ENCODE measurements around the gene TESPA1. TPM values are rescaled to one million over a fixed set of nuclear protein-coding genes. Genes with fewer than 3 reads are reported as not detected.

TESPA1 gene
- polyA plus RNA-seq, 1 of the 3 experiments (the other 2 are of a cell fraction), result not detected

- TF ChIP-seq CTCF (IDR thresholded peaks at IDR 0.05) (no peak), FOXJ3 (CRISPR knock-in tag; IDR thresholded peaks at IDR 0.05) (no peak)
These were observed 9.3 kb downstream of the TESPA1 start (continued) for GRCh38 chr12:54975272-54975671.

- H2AFZ ChIP-seq (ENCODE audit: low read depth), result no peak overlapping the region
- no peak for TF ChIP-seq FOXM1 (IDR thresholded peaks at IDR 0.05; ENCODE audit: low read depth)
- TF ChIP-seq YY1 (IDR thresholded peaks at IDR 0.05; ENCODE audit: low read depth), result no peak
- TF ChIP-seq GATA2 (CRISPR knock-in tag; IDR thresholded peaks at IDR 0.05), result no peak
- TF ChIP-seq SMC3 (IDR thresholded peaks at IDR 0.05; ENCODE audit: low read depth, low read length), result no peak
- no peak for TF ChIP-seq USF1 (IDR thresholded peaks at IDR 0.05; ENCODE audit: borderline replicate concordance, low read depth)
- no peak for TF ChIP-seq NRF1 (IDR thresholded peaks at IDR 0.05; ENCODE audit: low read depth, low read length)
- no peak for TF ChIP-seq CHD2 (IDR thresholded peaks at IDR 0.05; ENCODE audit: low read length, partially characterized antibody)
- TF ChIP-seq FOXJ3 (CRISPR knock-in tag; IDR thresholded peaks at IDR 0.05), result no peak
- TF ChIP-seq TAF1 (IDR thresholded peaks at IDR 0.05; ENCODE audit: borderline replicate concordance, low read depth, low read length), result no peak
- TF ChIP-seq RCOR1 (IDR thresholded peaks at IDR 0.05; ENCODE audit: low read length), result no peak
- no peak for TF ChIP-seq TCF12 (IDR thresholded peaks at IDR 0.05)
- no peak for TF ChIP-seq REST (IDR thresholded peaks at IDR 0.05; ENCODE audit: low read depth, low read length)
- no peak for TF ChIP-seq FOSL2 (IDR thresholded peaks at IDR 0.05; ENCODE audit: borderline replicate concordance, low read depth)
- no peak for TF ChIP-seq RXRA (IDR thresholded peaks at IDR 0.05; ENCODE audit: borderline replicate concordance, low read depth)
- TF ChIP-seq MXI1 (IDR thresholded peaks at IDR 0.05; ENCODE audit: low read depth, low read length), result no peak
- no peaks in the 10 kb centered on the region for H3K36me3 ChIP-seq (replicated peaks in 1 of 2; ENCODE audit: control insufficient read depth in 1 of 2, insufficient read depth in 2 of 2, low read length in 1 of 2)
- ChIA-PET POLR2A (no interaction called here), CTCF (interaction anchor here (1.0 to 3.3 kb wide), 3 partner anchors 19 to 225 kb away, joined by 3 to 11 read pairs (median 3); no protein-coding TSS in a partner anchor)
- H3K4me1 ChIP-seq (ENCODE audit: control insufficient read depth in 1 of 2, insufficient read depth in 2 of 2, low read depth in 1 of 2, low read length in 1 of 2), result no peaks in the 10 kb centered on the region
- H3F3A ChIP-seq (replicated peaks; ENCODE audit: insufficient read depth), result no peaks in the 10 kb centered on the region
- H3K9me3 ChIP-seq, result no peaks in the 10 kb centered on the region
- H3K9me2 ChIP-seq, result no peaks in the 10 kb centered on the region
- H3K4me3 ChIP-seq (ENCODE audit: low read depth in 2 of 2, low read length in 1 of 2), result no peak overlapping the region
- no peak for DNase-seq
- H3K27ac ChIP-seq (ENCODE audit: low read depth in 2 of 2, low read length in 1 of 2), result no peak overlapping the region
- H3K27me3 ChIP-seq (ENCODE audit: insufficient read depth), result peaks cover 15% of the 10 kb centered on the region; the same call in 1 of the 2 replicates
- no peaks in the 10 kb centered on the region for H3K79me2 ChIP-seq (ENCODE audit: insufficient read depth)
- no peak overlapping the region for H3K4me2 ChIP-seq
- no peaks in the 10 kb centered on the region for H4K20me1 ChIP-seq (ENCODE audit: insufficient read depth)
- WGBS (ENCODE audit: low lambda C conversion rate), result 5% methylated on average over 7 of the region's 12 CpGs
- H3K9ac ChIP-seq, result no peak overlapping the region
These were observed 10.3 kb downstream of the TESPA1 start for GRCh38 chr12:54974279-54974678.
